Measurements from ENCODE around the gene GFRA1. TPM values are rescaled to one million over a fixed set of nuclear protein-coding genes. Genes with fewer than 3 reads are reported as not detected.

Gene GFRA1
- total RNA-seq, 4 donors from 2014 or later = 1.8 to 21.4 (median 12.1) TPM

DNA sequence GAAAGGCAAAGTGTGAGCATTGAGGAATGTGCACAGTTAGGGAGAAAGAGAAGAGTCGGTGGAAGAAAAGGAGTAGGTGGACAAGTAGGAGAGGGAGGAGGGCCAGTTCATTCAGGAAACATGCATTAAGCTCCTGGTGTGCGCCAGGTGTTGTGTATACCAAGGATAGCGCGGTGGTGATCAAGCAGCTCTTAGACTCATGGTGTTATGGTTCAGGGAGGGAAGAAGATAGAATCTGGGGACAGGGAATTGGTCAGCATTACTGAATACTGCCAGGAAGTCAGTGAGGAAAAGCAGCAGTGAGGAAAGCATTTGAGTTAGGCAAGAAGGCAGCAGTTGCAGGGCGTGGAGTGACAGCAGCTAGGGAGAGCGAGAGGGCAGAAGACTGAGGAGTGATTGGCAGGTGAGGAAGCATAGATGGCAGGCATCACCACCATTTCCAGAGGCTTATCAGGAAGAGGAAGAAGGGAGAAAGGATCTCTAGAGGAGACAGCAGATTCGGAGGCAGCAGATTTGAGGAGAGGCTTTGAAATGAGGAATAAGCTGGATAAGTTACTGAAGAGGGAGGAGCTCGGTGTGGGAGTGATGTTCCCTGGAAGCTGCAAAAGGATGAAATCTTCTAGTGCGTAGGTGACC lies 265.6 kb downstream of the GFRA1 start:
- H3K36me3 ChIP-seq = no peaks in the 10 kb centered on the region
- TF ChIP-seq POLR2A (IDR thresholded peaks at IDR 0.05) = no peak
- TF ChIP-seq, protein P1, sequence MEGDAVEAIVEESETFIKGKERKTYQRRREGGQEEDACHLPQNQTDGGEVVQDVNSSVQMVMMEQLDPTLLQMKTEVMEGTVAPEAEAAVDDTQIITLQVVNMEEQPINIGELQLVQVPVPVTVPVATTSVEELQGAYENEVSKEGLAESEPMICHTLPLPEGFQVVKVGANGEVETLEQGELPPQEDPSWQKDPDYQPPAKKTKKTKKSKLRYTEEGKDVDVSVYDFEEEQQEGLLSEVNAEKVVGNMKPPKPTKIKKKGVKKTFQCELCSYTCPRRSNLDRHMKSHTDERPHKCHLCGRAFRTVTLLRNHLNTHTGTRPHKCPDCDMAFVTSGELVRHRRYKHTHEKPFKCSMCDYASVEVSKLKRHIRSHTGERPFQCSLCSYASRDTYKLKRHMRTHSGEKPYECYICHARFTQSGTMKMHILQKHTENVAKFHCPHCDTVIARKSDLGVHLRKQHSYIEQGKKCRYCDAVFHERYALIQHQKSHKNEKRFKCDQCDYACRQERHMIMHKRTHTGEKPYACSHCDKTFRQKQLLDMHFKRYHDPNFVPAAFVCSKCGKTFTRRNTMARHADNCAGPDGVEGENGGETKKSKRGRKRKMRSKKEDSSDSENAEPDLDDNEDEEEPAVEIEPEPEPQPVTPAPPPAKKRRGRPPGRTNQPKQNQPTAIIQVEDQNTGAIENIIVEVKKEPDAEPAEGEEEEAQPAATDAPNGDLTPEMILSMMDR (IDR thresholded peaks at IDR 0.05) = no peak
- H3K4me3 ChIP-seq = no peak overlapping the region
- H3K27ac ChIP-seq = no peak overlapping the region
- no peak for DNase-seq
- no peaks in the 10 kb centered on the region for H3K4me1 ChIP-seq
- no peaks in the 10 kb centered on the region for H3K27me3 ChIP-seq
- no peaks in the 10 kb centered on the region for H3K9me3 ChIP-seq

Other genes starting within 250 kb of the GFRA1 start
- not detected for gene CCDC172, start 51.2 kb upstream of the GFRA1 start, total RNA-seq
- under 1 TPM in 1 of 4 donors, not detected in 3; 0.40 TPM for gene PNLIPRP3, start 154.6 kb upstream of the GFRA1 start, total RNA-seq

Data from Peyer's patch (tissue), 4 donors.